ENCODE measurements around the gene PGAP1. TPM values are rescaled to one million over a fixed set of nuclear protein-coding genes. Genes with fewer than 3 reads are reported as not detected.

PGAP1 gene
- total RNA-seq, 4 donors from 2014 or later, result 19.4 to 76.3 (median 23.7) TPM

DNA sequence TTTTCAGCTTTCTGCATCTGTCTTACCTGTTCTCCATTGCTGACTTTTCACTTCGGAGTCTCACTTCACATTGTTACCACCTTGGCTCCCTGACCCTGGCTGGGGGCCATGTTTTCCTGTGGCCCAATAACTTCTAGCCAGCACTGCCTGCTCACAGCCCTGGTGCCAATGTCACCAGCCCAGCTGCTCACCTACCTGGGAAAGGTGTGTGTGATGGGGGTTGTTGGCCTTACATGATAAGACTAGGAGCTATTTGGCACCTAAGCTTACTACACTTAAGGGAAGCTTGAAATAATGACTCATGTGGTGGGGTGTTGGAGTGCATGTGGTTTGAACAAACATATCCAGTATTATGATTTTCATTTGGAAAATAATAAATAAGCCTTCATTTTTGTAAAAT, 37.5 kb upstream of the PGAP1 start:
- TF ChIP-seq, protein P1, sequence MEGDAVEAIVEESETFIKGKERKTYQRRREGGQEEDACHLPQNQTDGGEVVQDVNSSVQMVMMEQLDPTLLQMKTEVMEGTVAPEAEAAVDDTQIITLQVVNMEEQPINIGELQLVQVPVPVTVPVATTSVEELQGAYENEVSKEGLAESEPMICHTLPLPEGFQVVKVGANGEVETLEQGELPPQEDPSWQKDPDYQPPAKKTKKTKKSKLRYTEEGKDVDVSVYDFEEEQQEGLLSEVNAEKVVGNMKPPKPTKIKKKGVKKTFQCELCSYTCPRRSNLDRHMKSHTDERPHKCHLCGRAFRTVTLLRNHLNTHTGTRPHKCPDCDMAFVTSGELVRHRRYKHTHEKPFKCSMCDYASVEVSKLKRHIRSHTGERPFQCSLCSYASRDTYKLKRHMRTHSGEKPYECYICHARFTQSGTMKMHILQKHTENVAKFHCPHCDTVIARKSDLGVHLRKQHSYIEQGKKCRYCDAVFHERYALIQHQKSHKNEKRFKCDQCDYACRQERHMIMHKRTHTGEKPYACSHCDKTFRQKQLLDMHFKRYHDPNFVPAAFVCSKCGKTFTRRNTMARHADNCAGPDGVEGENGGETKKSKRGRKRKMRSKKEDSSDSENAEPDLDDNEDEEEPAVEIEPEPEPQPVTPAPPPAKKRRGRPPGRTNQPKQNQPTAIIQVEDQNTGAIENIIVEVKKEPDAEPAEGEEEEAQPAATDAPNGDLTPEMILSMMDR (IDR thresholded peaks at IDR 0.05), result no peak
- no peak for TF ChIP-seq POLR2A (IDR thresholded peaks at IDR 0.05)
- H3K27ac ChIP-seq, result no peak overlapping the region
- H3K4me1 ChIP-seq, result no peaks in the 10 kb centered on the region
- intact Hi-C loops (cut with DNase I; ENCODE audit: low total_unique reads), result no loop called here
- H3K4me3 ChIP-seq, result no peak overlapping the region
- H3K36me3 ChIP-seq, result no peaks in the 10 kb centered on the region
- DNase-seq, result no peak
- H3K27me3 ChIP-seq, result no peaks in the 10 kb centered on the region
- no peaks in the 10 kb centered on the region for H3K9me3 ChIP-seq

DNA sequence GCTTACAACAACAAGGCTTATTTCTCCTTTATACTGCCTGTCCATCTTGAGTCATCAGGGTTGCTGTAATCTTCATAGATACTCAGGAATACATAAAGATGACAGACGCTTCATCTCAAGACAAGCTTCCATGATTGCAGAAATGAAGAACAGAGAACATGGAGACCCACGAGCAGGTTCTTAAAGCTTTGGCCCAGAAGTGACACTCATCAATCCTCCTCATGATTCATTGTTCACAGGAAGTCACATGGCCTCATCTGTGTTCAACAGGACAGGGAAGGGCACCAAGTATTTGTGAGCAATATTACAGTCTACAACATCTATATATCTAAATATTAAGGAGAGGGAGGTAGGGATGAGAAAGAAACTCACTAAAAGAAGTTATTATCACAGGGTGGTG, 36.5 kb upstream of the PGAP1 start:
- no peaks in the 10 kb centered on the region for H3K36me3 ChIP-seq
- no peaks in the 10 kb centered on the region for H3K4me1 ChIP-seq
- H3K27me3 ChIP-seq, result no peaks in the 10 kb centered on the region
- no peak overlapping the region for H3K27ac ChIP-seq
- TF ChIP-seq, protein P1 (IDR thresholded peaks at IDR 0.05), result no peak
- TF ChIP-seq POLR2A (IDR thresholded peaks at IDR 0.05), result no peak
- no peak overlapping the region for H3K4me3 ChIP-seq
- intact Hi-C loops (cut with DNase I; ENCODE audit: low total_unique reads), result no loop called here
- H3K9me3 ChIP-seq, result no peaks in the 10 kb centered on the region
- no peak for DNase-seq

DNA sequence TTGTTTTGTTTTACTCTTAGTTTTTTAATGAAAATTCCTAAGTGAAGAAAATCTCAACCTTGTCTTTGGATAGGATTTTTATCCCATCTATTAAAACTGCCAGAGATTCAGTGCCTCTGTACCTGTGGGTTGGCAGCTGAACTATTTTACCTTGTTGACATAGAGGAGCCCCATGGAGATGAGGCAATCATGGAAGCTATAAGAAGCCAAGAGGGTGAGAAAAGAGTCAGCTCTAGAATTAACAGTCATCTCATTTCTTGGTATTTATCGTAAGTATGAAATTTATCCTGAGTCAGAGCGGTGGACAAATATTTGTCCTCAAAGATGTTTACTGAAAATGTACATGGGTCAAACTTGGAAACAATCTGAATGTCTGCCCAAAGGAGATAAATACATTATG, 35.8 kb upstream of the PGAP1 start:
- Histone ChIP-seq H3K4me1 (no peaks in the 10 kb centered on the region), H3K27ac (no peak overlapping the region), H3K27me3 (no peaks in the 10 kb centered on the region), H3K4me3 (no peak overlapping the region), H3K9me3 (no peaks in the 10 kb centered on the region), H3K36me3 (no peaks in the 10 kb centered on the region)
- intact Hi-C loops (cut with DNase I; ENCODE audit: low total_unique reads), result no loop called here
- no peak for DNase-seq
- TF ChIP-seq POLR2A (IDR thresholded peaks at IDR 0.05), result no peak
- TF ChIP-seq, protein P1 (IDR thresholded peaks at IDR 0.05), result no peak

DNA sequence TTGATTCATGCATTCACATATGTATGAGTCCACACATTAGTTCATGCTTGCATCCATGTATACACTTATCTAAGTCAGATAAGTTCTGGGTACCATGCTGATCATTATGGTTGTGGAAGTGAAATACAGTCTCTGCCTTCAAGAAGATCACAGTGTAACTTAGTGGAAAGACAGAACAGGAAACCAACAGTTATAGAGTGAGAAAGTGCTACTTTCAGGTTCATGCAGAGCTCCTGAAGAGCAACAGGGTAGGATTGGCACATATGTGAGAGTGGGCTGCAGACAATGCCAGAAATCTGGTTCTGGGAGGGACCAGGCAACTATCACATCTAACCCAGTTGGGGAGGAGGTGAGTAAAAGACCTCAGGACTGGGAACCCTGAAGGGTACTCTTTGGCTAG, 35.4 kb upstream of the PGAP1 start:
- H3K4me1 ChIP-seq, result no peaks in the 10 kb centered on the region
- no peak overlapping the region for H3K4me3 ChIP-seq
- no peaks in the 10 kb centered on the region for H3K36me3 ChIP-seq
- no peaks in the 10 kb centered on the region for H3K9me3 ChIP-seq
- TF ChIP-seq, protein P1 (IDR thresholded peaks at IDR 0.05), result no peak
- TF ChIP-seq POLR2A (IDR thresholded peaks at IDR 0.05), result no peak
- no peaks in the 10 kb centered on the region for H3K27me3 ChIP-seq
- intact Hi-C loops (cut with DNase I; ENCODE audit: low total_unique reads), result no loop called here
- no peak overlapping the region for H3K27ac ChIP-seq
- no peak for DNase-seq

DNA sequence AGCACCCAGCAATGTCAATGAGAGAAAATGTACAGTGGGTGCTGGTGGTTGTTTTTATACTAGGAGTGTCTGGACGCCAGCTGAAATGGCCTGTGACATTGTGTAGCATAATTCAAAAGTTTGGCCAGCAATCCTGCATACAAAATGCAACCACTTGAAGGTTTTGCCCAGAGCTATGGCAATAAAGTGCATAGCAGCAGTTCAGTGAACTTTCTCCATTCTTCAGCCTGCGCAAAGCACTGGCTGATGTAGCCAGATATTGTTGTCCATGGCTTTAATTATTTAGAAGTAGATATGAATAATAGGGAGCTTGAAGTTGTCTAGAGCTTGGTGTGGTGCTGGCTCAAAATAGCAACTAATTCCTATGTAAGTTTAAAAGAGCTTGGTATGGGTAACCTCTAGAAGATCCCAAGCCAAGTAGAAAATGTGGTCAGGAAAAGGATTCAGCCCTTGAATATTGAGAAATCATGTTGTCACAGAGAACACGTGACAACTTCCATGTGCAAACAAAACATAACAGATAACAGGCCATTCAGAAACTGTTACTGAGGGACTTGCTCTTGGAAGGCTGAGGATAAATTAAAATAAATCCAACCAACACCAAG, 33.3 kb upstream of the PGAP1 start:
- Histone ChIP-seq H3K27me3 (no peaks in the 10 kb centered on the region), H3K36me3 (no peaks in the 10 kb centered on the region), H3K9me3 (no peaks in the 10 kb centered on the region), H3K27ac (no peak overlapping the region), H3K4me1 (no peaks in the 10 kb centered on the region), H3K4me3 (no peak overlapping the region)
- DNase-seq, result no peak
- no peak for TF ChIP-seq POLR2A (IDR thresholded peaks at IDR 0.05)
- TF ChIP-seq, protein P1 (IDR thresholded peaks at IDR 0.05), result no peak
- intact Hi-C loops (cut with DNase I; ENCODE audit: low total_unique reads), result no loop called here

Data from uterus (tissue), 4 donors.